ENCODE data around the gene PTPRC. TPM values are rescaled to one million over a fixed set of nuclear protein-coding genes. Genes with fewer than 3 reads are reported as not detected.
A peak's percentile ranks its signal among the peaks of the same experiment; 100 is the strongest.

PTPRC gene
- total RNA-seq, 2 experiments from 2014 or later, result 689 to 714 TPM

DNA sequence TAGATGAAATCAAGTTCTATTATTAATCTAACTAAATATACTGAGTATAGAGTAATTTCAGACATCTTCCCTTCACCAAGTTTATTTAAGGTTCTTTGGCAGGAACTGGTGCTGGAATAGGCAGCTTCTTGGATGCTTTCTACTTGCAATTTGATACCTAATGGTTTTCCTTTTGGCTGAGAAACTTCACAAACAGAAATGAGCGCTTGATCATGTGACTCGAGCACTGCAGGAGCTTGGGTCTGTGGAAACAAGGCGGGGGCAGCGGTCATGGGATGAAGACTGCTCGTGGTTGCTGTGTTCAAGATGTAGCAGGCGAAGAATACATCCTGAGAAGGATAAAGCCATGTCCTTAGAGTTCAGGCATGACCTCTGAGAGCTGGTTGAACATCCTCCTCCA lies 136.8 kb downstream of the PTPRC start:
- no peak for DNase-seq
- CTCF ChIA-PET, result interaction anchor here (1.0 kb wide), 2 partner anchors 10 to 13 kb away, joined by 3 to 4 read pairs; no protein-coding TSS in a partner anchor
- intact Hi-C loops (cut with micrococcal nuclease), result loop anchor here (5.0 to 10.0 kb wide), 2 partner anchors 687 to 1379 kb away; no protein-coding TSS in a partner anchor
- H3K4me3 Mint-ChIP-seq, result no peak overlapping the region
- no peaks in the 10 kb centered on the region for H3K9me3 Mint-ChIP-seq
- H3K27me3 Mint-ChIP-seq (ENCODE audit: low read depth), result no peaks in the 10 kb centered on the region
- H3K4me1 Mint-ChIP-seq (ENCODE audit: low read depth), result peaks cover 12% of the 10 kb centered on the region
- H3K36me3 Mint-ChIP-seq (ENCODE audit: low read depth), result no peaks in the 10 kb centered on the region
- H3K27ac Mint-ChIP-seq, result no peak overlapping the region

DNA sequence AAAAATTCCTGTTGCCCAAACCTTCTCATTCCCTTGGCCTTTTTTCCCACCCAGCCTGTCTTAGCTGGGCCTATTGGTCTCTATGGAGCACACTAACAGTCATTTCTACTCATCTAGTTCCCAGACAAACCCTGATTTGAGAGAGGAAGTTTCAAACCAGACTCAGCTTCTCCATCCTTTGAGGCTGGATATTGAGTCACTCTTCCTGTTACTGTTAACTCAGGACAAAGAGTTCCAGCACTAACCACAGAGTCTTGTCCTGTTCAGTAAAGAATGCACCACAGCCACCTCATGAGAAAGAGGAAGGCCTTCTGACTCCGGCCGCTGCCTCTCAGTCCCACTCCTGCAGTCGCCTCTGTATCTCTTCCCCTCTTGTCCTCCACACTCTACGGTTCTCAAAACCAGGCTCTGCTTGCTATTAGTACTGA lies 137.8 kb downstream of the PTPRC start:
- H3K9me3 Mint-ChIP-seq, result no peaks in the 10 kb centered on the region
- H3K4me1 Mint-ChIP-seq (ENCODE audit: low read depth), result peaks cover 12% of the 10 kb centered on the region
- no peak for DNase-seq
- CTCF ChIA-PET, result interaction anchor here (0.9 to 1.0 kb wide), 2 partner anchors 11 to 13 kb away, joined by 3 read pairs; no protein-coding TSS in a partner anchor
- intact Hi-C loops (cut with micrococcal nuclease), result loop anchor here (5.0 to 10.0 kb wide), 2 partner anchors 686 to 1378 kb away; no protein-coding TSS in a partner anchor
- no peaks in the 10 kb centered on the region for H3K27me3 Mint-ChIP-seq (ENCODE audit: low read depth)
- H3K27ac Mint-ChIP-seq, result no peak overlapping the region
- no peaks in the 10 kb centered on the region for H3K36me3 Mint-ChIP-seq (ENCODE audit: low read depth)
- no peak overlapping the region for H3K4me3 Mint-ChIP-seq

DNA sequence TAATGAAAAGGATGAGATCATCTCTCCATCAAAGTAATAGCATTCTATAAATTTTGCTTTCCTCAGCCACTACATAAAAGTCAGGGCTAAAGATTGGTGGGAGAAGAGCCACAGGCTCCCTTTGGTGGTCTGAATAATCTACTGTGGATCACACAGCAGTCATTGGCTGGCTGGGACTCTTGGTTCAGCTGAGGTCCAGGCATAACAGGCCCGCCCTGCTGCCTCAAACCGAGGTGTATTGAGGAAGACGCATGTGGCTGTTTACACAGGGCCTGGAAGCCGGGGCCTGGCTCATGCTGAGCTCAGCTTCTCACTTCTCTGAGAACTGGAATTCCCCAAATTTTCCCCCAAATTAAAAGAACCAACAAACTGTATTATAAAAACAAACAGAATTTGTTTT lies 139.2 kb downstream of the PTPRC start:
- H3K9me3 Mint-ChIP-seq, result no peaks in the 10 kb centered on the region
- no peaks in the 10 kb centered on the region for H3K27me3 Mint-ChIP-seq (ENCODE audit: low read depth)
- no peak for DNase-seq
- H3K27ac Mint-ChIP-seq, result no peak overlapping the region
- peaks cover 12% of the 10 kb centered on the region for H3K4me1 Mint-ChIP-seq (ENCODE audit: low read depth)
- CTCF ChIA-PET, result interaction anchor here (0.6 to 1.9 kb wide), 2 partner anchors 11 to 1732 kb away, joined by 3 to 4 read pairs; no protein-coding TSS in a partner anchor
- H3K4me3 Mint-ChIP-seq, result no peak overlapping the region
- no peaks in the 10 kb centered on the region for H3K36me3 Mint-ChIP-seq (ENCODE audit: low read depth)
- intact Hi-C loops (cut with micrococcal nuclease), result loop anchor here (5.0 to 10.0 kb wide), 2 partner anchors 684 to 1377 kb away; no protein-coding TSS in a partner anchor

GRCh38 chr1:198780376-198780775 lies 141.5 kb downstream of the PTPRC start:
- no peak for DNase-seq
- Mint-ChIP-seq H3K36me3 (ENCODE audit: low read depth) (no peaks in the 10 kb centered on the region), H3K27ac (no peak overlapping the region), H3K4me3 (no peak overlapping the region), H3K27me3 (ENCODE audit: low read depth) (no peaks in the 10 kb centered on the region), H3K4me1 (ENCODE audit: low read depth) (peaks cover 12% of the 10 kb centered on the region), H3K9me3 (no peaks in the 10 kb centered on the region)
- intact Hi-C loops (cut with micrococcal nuclease), result loop anchor here (10.0 kb wide), 1 partner anchor 396 kb away; no protein-coding TSS in a partner anchor
- CTCF ChIA-PET, result no interaction called here

- no peaks in the 10 kb centered on the region for H3K27me3 Mint-ChIP-seq (ENCODE audit: low read depth)
- CTCF ChIA-PET, result interaction anchor here (0.9 to 1.6 kb wide), 5 partner anchors 11 to 28 kb away, joined by 3 to 8 read pairs (median 4); no protein-coding TSS in a partner anchor
- H3K4me3 Mint-ChIP-seq, result no peak overlapping the region
- no peak overlapping the region for H3K27ac Mint-ChIP-seq
- H3K4me1 Mint-ChIP-seq (ENCODE audit: low read depth), result peaks cover 9% of the 10 kb centered on the region
- no peaks in the 10 kb centered on the region for H3K9me3 Mint-ChIP-seq
- DNase-seq, result peak; percentile 51
- intact Hi-C loops (cut with micrococcal nuclease), result loop anchor here (1.0 to 10.0 kb wide), 2 partner anchors 265 to 404 kb away; no protein-coding TSS in a partner anchor
- H3K36me3 Mint-ChIP-seq (ENCODE audit: low read depth), result no peaks in the 10 kb centered on the region
Observed at GRCh38 chr1:198788561-198789064, 149.8 kb downstream of the PTPRC start.

GRCh38 chr1:198793714-198794113 lies 154.9 kb downstream of the PTPRC start:
- no peak for DNase-seq
- Mint-ChIP-seq H3K4me3 (no peak overlapping the region), H3K9me3 (peaks cover 19% of the 10 kb centered on the region), H3K4me1 (ENCODE audit: low read depth) (peaks cover 2% of the 10 kb centered on the region), H3K27me3 (ENCODE audit: low read depth) (no peaks in the 10 kb centered on the region), H3K36me3 (ENCODE audit: low read depth) (peaks cover 4% of the 10 kb centered on the region), H3K27ac (no peak overlapping the region)
- intact Hi-C loops (cut with micrococcal nuclease), result no loop called here
- CTCF ChIA-PET, result no interaction called here

GRCh38 chr1:198794498-198794897 lies 155.7 kb downstream of the PTPRC start:
- no peak overlapping the region for H3K27ac Mint-ChIP-seq
- no peaks in the 10 kb centered on the region for H3K27me3 Mint-ChIP-seq (ENCODE audit: low read depth)
- H3K36me3 Mint-ChIP-seq (ENCODE audit: low read depth), result peaks cover 4% of the 10 kb centered on the region
- DNase-seq, result no peak
- H3K4me1 Mint-ChIP-seq (ENCODE audit: low read depth), result no peaks in the 10 kb centered on the region
- H3K9me3 Mint-ChIP-seq, result peaks cover 19% of the 10 kb centered on the region
- intact Hi-C loops (cut with micrococcal nuclease), result no loop called here
- H3K4me3 Mint-ChIP-seq, result no peak overlapping the region
- CTCF ChIA-PET, result no interaction called here

- no peak for DNase-seq
- Mint-ChIP-seq H3K9me3 (peaks cover 19% of the 10 kb centered on the region), H3K27me3 (ENCODE audit: low read depth) (peaks cover 5% of the 10 kb centered on the region), H3K4me1 (ENCODE audit: low read depth) (no peaks in the 10 kb centered on the region), H3K4me3 (no peak overlapping the region), H3K36me3 (ENCODE audit: low read depth) (peaks cover 4% of the 10 kb centered on the region), H3K27ac (no peak overlapping the region)
- CTCF ChIA-PET, result interaction anchor here (0.5 kb wide), 1 partner anchor 471 kb away, joined by 3 read pairs; no protein-coding TSS in a partner anchor
- intact Hi-C loops (cut with micrococcal nuclease), result no loop called here
Observed at GRCh38 chr1:198797656-198798055, 158.8 kb downstream of the PTPRC start.

GRCh38 chr1:198798923-198799386 lies 160.1 kb downstream of the PTPRC start:
- CTCF ChIA-PET, result interaction anchor here (1.4 kb wide), 1 partner anchor 11 kb away, joined by 6 read pairs; no protein-coding TSS in a partner anchor
- no peak for DNase-seq
- intact Hi-C loops (cut with micrococcal nuclease), result no loop called here

DNA sequence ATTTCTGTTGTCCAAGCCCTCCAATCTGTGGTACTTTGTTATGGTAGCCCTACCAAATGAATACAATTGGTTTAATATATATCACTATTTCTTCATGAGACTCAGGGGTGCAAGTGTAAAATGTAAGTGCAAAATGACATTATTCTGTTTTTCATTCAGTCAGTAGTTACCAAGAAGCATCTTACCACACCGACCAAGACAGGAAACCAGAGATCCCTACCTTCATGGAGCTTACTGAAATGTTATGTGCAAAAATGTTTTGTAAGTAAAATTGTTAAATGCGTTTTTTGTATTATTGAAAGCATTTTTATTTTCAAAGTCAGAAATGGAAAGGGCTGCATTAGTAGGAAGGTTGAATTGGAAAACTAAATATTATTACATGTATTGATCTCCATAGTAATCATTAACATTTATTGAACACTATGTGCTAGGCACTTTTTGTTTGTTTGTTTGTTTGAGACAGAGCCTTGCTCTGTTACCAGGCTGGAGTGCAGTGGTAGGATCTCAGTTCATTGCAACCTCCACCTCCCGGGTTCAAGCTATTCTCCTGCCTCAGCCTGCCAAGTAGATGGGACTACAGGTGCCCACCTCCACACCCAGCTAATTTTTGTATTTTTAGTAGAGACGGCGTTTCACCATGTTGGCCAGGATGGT lies 166.8 kb downstream of the PTPRC start:
- no peaks in the 10 kb centered on the region for H3K9me3 Mint-ChIP-seq
- H3K27ac Mint-ChIP-seq, result no peak overlapping the region
- peaks cover 5% of the 10 kb centered on the region for H3K27me3 Mint-ChIP-seq (ENCODE audit: low read depth)
- H3K36me3 Mint-ChIP-seq (ENCODE audit: low read depth), result no peaks in the 10 kb centered on the region
- CTCF ChIA-PET, result interaction anchor here (0.9 kb wide), 1 partner anchor 106 kb away, joined by 3 read pairs; no protein-coding TSS in a partner anchor
- intact Hi-C loops (cut with micrococcal nuclease), result no loop called here
- no peak overlapping the region for H3K4me3 Mint-ChIP-seq
- H3K4me1 Mint-ChIP-seq (ENCODE audit: low read depth), result no peaks in the 10 kb centered on the region
- no peak for DNase-seq

More at GRCh38 chr1:198798923-198799386, 160.1 kb downstream of the PTPRC start:
- H3K4me1 Mint-ChIP-seq (ENCODE audit: low read depth), result no peaks in the 10 kb centered on the region
- peaks cover 4% of the 10 kb centered on the region for H3K36me3 Mint-ChIP-seq (ENCODE audit: low read depth)
- peaks cover 5% of the 10 kb centered on the region for H3K27me3 Mint-ChIP-seq (ENCODE audit: low read depth)
- H3K4me3 Mint-ChIP-seq, result no peak overlapping the region
- no peak overlapping the region for H3K27ac Mint-ChIP-seq
- peaks cover 19% of the 10 kb centered on the region for H3K9me3 Mint-ChIP-seq

- intact Hi-C loops (cut with micrococcal nuclease), result no loop called here
- Mint-ChIP-seq H3K27ac (no peak overlapping the region), H3K4me3 (no peak overlapping the region), H3K36me3 (ENCODE audit: low read depth) (no peaks in the 10 kb centered on the region), H3K27me3 (ENCODE audit: low read depth) (no peaks in the 10 kb centered on the region), H3K4me1 (ENCODE audit: low read depth) (no peaks in the 10 kb centered on the region), H3K9me3 (no peaks in the 10 kb centered on the region)
- CTCF ChIA-PET, result no interaction called here
- no peak for DNase-seq
Observed at GRCh38 chr1:198806861-198807260, 168.0 kb downstream of the PTPRC start.
